Measurements from ENCODE around the gene SULT2B1.

Gene SULT2B1

GRCh38 chr19:48639483-48640375 lies 87.8 kb downstream of the SULT2B1 start:
- no peak for DNase-seq (ENCODE audit: extremely low spot score)
- CTCF ChIA-PET, result interaction anchor here (0.8 kb wide), 1 partner anchor 9 kb away, joined by 3 read pairs; no protein-coding TSS in a partner anchor

GRCh38 chr19:48641850-48642249 lies 89.9 kb downstream of the SULT2B1 start:
- no peak for TF ChIP-seq CTCF (IDR thresholded peaks at IDR 0.05; ENCODE audit: control extremely low read depth, extremely low read depth, low read depth, missing control alignments)
- ChIA-PET POLR2A (interaction anchor here (0.6 kb wide), 1 partner anchor 276 kb away, joined by 3 read pairs; no protein-coding TSS in a partner anchor), CTCF (no interaction called here)
- DNase-seq (ENCODE audit: extremely low spot score), result no peak

More at GRCh38 chr19:48639483-48640375, 87.8 kb downstream of the SULT2B1 start:
- no peak for TF ChIP-seq CTCF (IDR thresholded peaks at IDR 0.05; ENCODE audit: control extremely low read depth, extremely low read depth, low read depth, missing control alignments)
- POLR2A ChIA-PET, result no interaction called here

GRCh38 chr19:48642862-48643261 lies 90.9 kb downstream of the SULT2B1 start:
- ChIA-PET CTCF (no interaction called here), POLR2A (no interaction called here)
- no peak for TF ChIP-seq CTCF (IDR thresholded peaks at IDR 0.05; ENCODE audit: control extremely low read depth, extremely low read depth, low read depth, missing control alignments)
- no peak for DNase-seq (ENCODE audit: extremely low spot score)

GRCh38 chr19:48644355-48644754 lies 92.4 kb downstream of the SULT2B1 start:
- DNase-seq (ENCODE audit: extremely low spot score), result no peak
- CTCF ChIA-PET, result interaction anchor here (1.9 to 3.1 kb wide), 2 partner anchors 55 to 198 kb away, joined by 4 to 20 read pairs; no protein-coding TSS in a partner anchor
- POLR2A ChIA-PET, result no interaction called here
- TF ChIP-seq CTCF (IDR thresholded peaks at IDR 0.05; ENCODE audit: control extremely low read depth, extremely low read depth, low read depth, missing control alignments), result no peak

- POLR2A ChIA-PET, result no interaction called here
- CTCF ChIA-PET, result interaction anchor here (0.7 to 3.1 kb wide), 24 partner anchors 11 to 326 kb away, joined by 3 to 23 read pairs (median 4); partner anchors contain the start of gene HSD17B14
- peak; percentile 77 for DNase-seq (ENCODE audit: extremely low spot score)
- no peak for TF ChIP-seq CTCF (IDR thresholded peaks at IDR 0.05; ENCODE audit: control extremely low read depth, extremely low read depth, low read depth, missing control alignments)
Measured at GRCh38 chr19:48644839-48645619, 93.1 kb downstream of the SULT2B1 start.

GRCh38 chr19:48645620-48646000 lies 93.6 kb downstream of the SULT2B1 start:
- ChIA-PET POLR2A (interaction anchor here (1.0 kb wide), 1 partner anchor 27 kb away, joined by 5 read pairs; the partner anchor contains the start of genes RPL18 and SPHK2), CTCF (interaction anchor here (0.7 to 3.1 kb wide), 27 partner anchors 10 to 325 kb away, joined by 3 to 23 read pairs (median 4); partner anchors contain the start of gene HSD17B14)
- DNase-seq (ENCODE audit: extremely low spot score), result no peak
- TF ChIP-seq CTCF (IDR thresholded peaks at IDR 0.05; ENCODE audit: control extremely low read depth, extremely low read depth, low read depth, missing control alignments), result no peak
